ENCODE measurements around the gene GPR139.

Gene GPR139

GRCh38 chr16:20073203-20074098 lies at the start of gene GPR139:
Gene GPR139 (minus strand): TSS chr16:20073890. CDS start chr16:20073616, 274 bp downstream.
- DNase-seq, result no peak

- DNase-seq, result no peak
These were observed 48.3 kb upstream of the GPR139 start for GRCh38 chr16:20122011-20122410.

GRCh38 chr16:20114356-20114755 lies 40.7 kb upstream of the GPR139 start:
- DNase-seq, result no peak

GRCh38 chr16:20111143-20111542 lies 37.5 kb upstream of the GPR139 start:
- no peak for DNase-seq

GRCh38 chr16:20107083-20107482 lies 33.4 kb upstream of the GPR139 start:
- DNase-seq, result no peak

- no peak for DNase-seq
These were observed 31.0 kb upstream of the GPR139 start for GRCh38 chr16:20104563-20105183.

GRCh38 chr16:20102521-20102920 lies 28.8 kb upstream of the GPR139 start:
- no peak for DNase-seq

GRCh38 chr16:20102021-20102420 lies 28.3 kb upstream of the GPR139 start:
- no peak for DNase-seq

- DNase-seq, result no peak
These were observed 25.7 kb upstream of the GPR139 start for GRCh38 chr16:20099375-20099774.

- no peak for DNase-seq
These were observed 20.5 kb upstream of the GPR139 start for GRCh38 chr16:20094157-20094556.

- no peak for DNase-seq
These were observed 15.7 kb upstream of the GPR139 start for GRCh38 chr16:20089246-20089965.

GRCh38 chr16:20084624-20085226 lies 11.0 kb upstream of the GPR139 start:
- no peak for DNase-seq

- no peak for DNase-seq
These were observed 5.4 kb upstream of the GPR139 start for GRCh38 chr16:20079106-20079505.

- DNase-seq, result no peak
These were observed 1.6 kb upstream of the GPR139 start for GRCh38 chr16:20075243-20075642.

- no peak for DNase-seq
These were observed 655 bp upstream of the GPR139 start for GRCh38 chr16:20074099-20074991.

- no peak for DNase-seq
These were observed 852 bp downstream of the GPR139 start for GRCh38 chr16:20072874-20073202.

- no peak for DNase-seq
These were observed 1.4 kb downstream of the GPR139 start for GRCh38 chr16:20072146-20072873.

- no peak for DNase-seq
These were observed 8.8 kb downstream of the GPR139 start for GRCh38 chr16:20064931-20065330.

GRCh38 chr16:20064520-20064919 lies 9.2 kb downstream of the GPR139 start:
- DNase-seq, result no peak

- no peak for DNase-seq
These were observed 12.6 kb downstream of the GPR139 start for GRCh38 chr16:20061132-20061531.

GRCh38 chr16:20056436-20056835 lies 17.3 kb downstream of the GPR139 start:
- DNase-seq, result no peak

GRCh38 chr16:20053336-20053735 lies 20.4 kb downstream of the GPR139 start:
- DNase-seq, result no peak

All from NCI-H1048 (cell line).